Measurements from ENCODE around the gene MDGA2.
"Not testable (repeated sequence)": the region's sequence is repeated elsewhere in the genome, so short reads cannot be mapped to it uniquely, and the experiment has no call there.

The MDGA2 gene

GRCh38 chr14:47085678-47086077, 589.7 kb downstream of the MDGA2 start:
- DNase-seq: no peak

DNA sequence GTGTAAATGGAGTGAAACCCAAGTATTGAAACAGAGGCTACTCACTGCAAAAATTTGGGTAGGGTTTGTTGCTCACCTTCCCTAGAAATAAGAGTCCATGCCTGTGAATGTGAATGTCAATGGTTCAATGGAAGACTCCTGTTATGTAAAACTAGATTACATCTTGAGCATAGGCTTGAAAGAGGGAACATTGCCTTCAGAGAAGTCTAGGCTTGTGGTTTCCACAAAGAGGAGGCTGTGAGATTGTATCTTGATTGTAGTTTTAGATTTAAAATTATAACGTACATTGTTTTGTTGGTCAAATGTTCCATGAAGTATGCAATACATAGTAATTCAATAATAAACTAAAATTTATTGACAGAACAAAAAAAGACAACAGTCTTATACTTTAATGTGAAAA, 610.1 kb downstream of the MDGA2 start:
- DNase-seq: no peak

DNA sequence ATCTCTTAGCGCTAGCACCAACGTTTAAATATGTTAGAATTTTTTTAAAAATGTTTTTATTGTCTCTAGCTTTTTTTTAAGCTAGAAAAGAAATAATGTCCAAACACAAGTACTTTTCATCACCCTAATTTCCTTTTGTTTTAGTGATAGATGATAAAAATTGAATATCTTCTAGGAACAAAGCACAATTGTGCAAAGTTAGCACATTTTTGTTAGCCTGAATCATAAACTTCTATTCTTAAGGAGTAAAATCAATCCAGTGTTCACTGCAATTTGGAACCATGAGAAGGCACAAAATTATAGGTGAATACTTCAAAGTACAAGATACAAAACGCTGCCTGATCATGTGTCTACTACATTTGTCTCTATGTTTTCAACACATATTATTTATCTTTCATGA, 615.4 kb downstream of the MDGA2 start:
- no peak for DNase-seq

- DNase-seq: no peak
Measured at GRCh38 chr14:47057364-47057763, 618.0 kb downstream of the MDGA2 start.

- DNase-seq: no peak
Measured at GRCh38 chr14:47044841-47045240, 630.6 kb downstream of the MDGA2 start.

DNA sequence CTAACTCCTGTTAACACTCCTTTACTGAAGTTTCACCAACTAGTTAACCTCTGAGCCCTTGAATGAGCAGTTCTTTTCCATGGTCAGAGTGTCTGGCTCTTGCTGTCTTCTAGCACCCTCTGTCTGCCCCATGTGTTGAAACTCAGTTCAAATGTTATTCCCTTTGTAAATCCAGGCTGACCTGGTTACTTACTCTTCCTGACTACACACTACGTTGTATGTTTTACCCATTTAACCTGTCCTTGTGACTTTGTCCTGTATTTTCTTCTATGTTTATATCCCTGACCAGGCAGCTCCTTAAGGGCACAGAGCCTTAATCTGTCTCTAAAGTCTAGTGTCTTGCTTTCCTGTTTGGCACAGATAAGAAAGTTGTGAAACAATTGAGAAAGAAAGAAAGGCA, 634.9 kb downstream of the MDGA2 start:
- peak in 1 of 2 donors; percentile 2 for DNase-seq

- DNase-seq: no peak
Measured at GRCh38 chr14:47039336-47039735, 636.1 kb downstream of the MDGA2 start.

DNA sequence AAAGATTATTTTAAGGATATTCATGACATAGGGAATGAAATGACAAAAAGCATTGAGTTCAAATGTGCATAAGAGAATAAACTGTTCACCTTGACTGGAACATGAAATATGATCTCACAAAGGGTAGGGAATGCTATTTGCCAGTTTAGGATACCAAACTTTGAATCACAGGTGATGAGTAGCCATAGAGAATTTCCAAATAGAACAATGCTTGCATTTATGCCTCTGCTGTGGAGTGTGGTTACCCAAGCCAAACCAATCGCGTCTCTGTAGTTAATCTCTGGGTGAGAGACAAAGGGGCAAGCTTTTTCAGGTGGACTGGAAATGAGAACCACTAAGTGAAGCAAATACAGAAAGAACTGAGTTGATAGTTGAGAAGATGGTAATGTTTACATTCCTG, 652.7 kb downstream of the MDGA2 start:
- no peak for DNase-seq

- no peak for DNase-seq
Measured at GRCh38 chr14:47020500-47020899, 654.9 kb downstream of the MDGA2 start.

- no peak for DNase-seq
Measured at GRCh38 chr14:47012533-47013280, 662.7 kb downstream of the MDGA2 start.

DNA sequence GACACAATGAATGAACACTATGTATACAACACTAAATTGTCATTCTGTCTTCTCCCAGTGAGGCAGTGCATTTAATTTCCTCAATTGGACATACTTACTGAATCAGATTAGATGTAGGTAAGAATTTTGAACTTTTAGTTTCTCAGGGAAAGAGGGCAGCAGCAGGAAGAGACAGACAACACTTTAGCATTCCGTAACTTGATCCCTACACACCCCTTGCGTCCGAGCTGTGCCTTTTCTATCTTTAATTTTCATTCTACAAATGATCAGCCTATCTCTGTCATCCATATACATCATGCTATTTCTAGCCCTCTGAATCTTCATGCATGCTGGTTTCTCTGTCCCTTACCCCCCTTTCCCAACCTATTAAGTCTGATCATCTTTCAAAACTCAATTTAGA, 665.8 kb downstream of the MDGA2 start:
- no peak for DNase-seq

- DNase-seq: no peak
Measured at GRCh38 chr14:47008732-47009131, 666.7 kb downstream of the MDGA2 start.

- DNase-seq: no peak
Measured at GRCh38 chr14:46999661-47000060, 675.7 kb downstream of the MDGA2 start.

- no peak for DNase-seq
Measured at GRCh38 chr14:46989566-46989965, 685.8 kb downstream of the MDGA2 start.

DNA sequence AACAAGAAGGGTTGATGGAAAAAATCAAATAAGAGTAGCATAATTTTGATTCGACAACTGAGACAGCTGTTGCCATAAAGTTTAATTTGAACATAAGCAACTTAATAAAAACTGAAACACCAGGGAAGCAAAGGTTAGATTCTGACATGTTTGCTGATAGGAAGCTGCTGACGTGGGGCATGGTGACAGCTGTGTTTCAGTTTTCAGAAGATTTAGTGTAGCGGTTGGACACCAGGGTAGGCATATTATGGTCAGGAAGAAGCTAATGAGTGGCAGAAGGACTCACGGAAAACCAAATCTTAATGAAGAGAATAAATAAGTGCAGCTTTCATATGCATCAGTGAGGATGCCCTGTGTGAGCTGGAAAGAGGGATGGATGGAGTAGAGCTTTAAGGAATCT, 687.1 kb downstream of the MDGA2 start:
- DNase-seq: no peak

- DNase-seq: no peak
Measured at GRCh38 chr14:46985529-46986380, 689.6 kb downstream of the MDGA2 start.

DNA sequence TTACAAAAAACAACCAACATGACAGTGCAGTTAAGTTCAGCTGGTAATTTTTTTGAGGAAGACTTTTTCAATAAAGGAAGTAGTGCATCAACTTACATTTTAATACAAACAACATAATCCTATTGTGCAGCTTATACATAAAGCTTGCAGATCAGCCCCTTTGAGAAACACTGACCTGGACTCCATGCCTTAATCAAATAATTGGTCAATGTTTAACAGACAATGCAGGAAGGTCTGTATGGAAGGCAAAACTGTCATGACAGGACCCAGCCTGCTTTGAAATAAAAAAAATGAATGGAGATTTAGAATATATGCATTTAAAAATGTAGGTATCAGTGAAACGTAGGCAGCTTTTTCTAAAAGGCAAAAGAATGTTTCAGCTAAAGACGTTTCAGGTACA, 702.1 kb downstream of the MDGA2 start:
- DNase-seq: no peak

DNA sequence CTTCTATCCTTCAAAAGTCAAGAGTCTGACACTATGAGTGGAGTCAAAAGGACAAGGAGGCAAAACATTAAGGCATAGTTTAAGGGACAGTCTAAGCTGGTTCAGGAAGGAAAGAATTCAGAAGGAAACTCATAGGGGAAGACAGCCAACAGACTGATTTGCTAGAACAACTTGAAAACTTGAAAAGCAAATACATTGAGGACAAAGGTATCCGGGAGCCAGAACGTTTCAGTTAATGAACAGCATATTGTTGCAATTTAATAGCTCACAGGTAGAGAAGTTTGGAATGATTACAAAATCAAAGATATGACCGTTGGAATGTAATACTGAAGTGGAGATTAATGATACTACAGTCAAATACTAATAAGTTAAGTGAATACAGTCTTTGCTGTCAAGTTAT, 711.0 kb downstream of the MDGA2 start:
- DNase-seq: no peak

DNA sequence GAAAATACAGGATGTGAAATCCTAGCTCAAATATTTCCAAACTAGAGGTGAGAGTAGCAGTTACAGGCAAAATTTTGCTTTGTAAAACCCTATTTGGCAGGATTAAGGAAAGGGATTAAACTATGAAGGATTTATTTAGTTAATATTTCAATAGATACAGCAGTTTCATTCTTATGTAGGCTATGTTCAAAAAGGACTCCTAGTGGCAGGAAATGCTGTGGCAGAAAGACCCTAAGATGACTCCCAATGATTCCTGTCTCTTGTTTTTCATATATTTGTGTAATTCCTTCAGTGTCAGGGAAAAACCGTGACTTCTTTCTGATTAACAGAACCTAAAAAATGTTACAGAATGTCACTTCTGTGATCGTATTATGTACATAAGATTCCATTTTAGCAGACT, 724.3 kb downstream of the MDGA2 start:
- no peak for DNase-seq

DNA sequence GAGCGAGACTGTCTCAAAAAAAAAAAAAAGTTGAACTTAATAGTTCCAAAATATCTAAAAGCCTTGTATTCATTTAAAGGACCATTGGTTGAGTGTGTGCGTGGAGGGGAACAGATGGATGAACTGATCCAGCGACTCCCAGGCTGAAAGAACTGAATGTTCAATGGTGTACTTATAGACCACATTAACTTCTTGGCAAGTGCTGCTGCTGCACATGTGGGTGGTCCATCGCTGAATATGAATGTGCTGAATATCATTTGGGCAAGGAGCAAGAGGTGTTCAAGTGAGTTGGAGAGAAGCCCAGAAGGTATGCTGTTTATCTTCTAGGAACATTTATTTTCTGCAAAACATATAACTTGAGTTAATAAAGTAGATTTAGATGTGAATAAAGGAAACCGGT, 734.8 kb downstream of the MDGA2 start:
- DNase-seq: no peak

DNA sequence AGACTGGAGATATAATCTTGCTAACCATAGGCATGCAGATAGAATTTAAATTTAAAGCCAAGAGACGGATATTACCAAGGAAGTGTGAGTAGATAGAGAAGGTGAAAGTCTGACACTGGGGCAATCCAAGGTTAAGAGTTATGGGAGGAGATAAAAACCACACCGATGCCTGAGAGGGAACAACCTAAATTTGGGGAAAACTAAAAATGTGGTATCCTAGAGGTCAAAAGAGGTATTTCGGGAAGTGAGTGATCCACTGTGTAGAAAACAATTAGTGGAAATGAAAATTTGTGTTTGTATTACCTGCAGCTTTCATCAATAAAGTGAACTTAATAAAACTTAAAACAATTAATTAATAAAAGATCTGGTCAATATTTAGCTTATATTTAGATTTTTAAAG, 754.9 kb downstream of the MDGA2 start:
- no peak for DNase-seq

- DNase-seq: not testable (repeated sequence)
Measured at GRCh38 chr14:46915539-46915938, 759.9 kb downstream of the MDGA2 start.

- DNase-seq: no peak
Measured at GRCh38 chr14:46902837-46903236, 772.6 kb downstream of the MDGA2 start.

- no peak for DNase-seq
Measured at GRCh38 chr14:46894476-46894875, 780.9 kb downstream of the MDGA2 start.
